Hepatocyte (in vitro differentiated cells): ENCODE data around the gene SORCS3. TPM values are rescaled to one million over a fixed set of nuclear protein-coding genes. Genes with fewer than 3 reads are reported as not detected.

Experiments
- DNase-seq: peaks from one replicate; pipeline ENCODE4 v3.0.0-alpha.2; 2016; ENCODE audit warnings: low spot score
- H2AFZ ChIP-seq: fragments of 200-600 bp; sonication (generic); 2 replicates; pipeline ENCODE4 v1.6.0; 2016; ENCODE audit warnings: antibody characterized with exemption, mild to moderate bottlenecking
- H3K27ac ChIP-seq: fragments of 200-600 bp; sonication (generic); 2 replicates; pipeline ENCODE4 v1.5.1; 2016; ENCODE audit warnings: mild to moderate bottlenecking
- H3K27me3 ChIP-seq: fragments of 200-600 bp; sonication (generic); 2 replicates; pipeline ENCODE4 v1.6.1; 2016
- H3K36me3 ChIP-seq: fragments of 200-600 bp; sonication (generic); replicated peaks from 2 replicates; pipeline ENCODE4 v1.5.1; 2016; ENCODE audit warnings: low read depth; ENCODE audit not compliant: insufficient read depth
- H3K4me1 ChIP-seq: fragments of 200-600 bp; sonication (generic); 2 replicates; pipeline ENCODE4 v1.5.1; 2016; ENCODE audit warnings: mild to moderate bottlenecking, moderate library complexity; ENCODE audit not compliant: insufficient read depth
- H3K4me2 ChIP-seq: fragments of 200-600 bp; sonication (generic); 2 replicates; pipeline ENCODE4 v1.6.0; 2016
- H3K4me3 ChIP-seq: fragments of 200-600 bp; sonication (generic); 2 replicates; pipeline ENCODE4 v1.5.1; 2016; ENCODE audit warnings: mild to moderate bottlenecking
- H3K79me2 ChIP-seq: fragments of 200-600 bp; sonication (generic); 2 replicates; pipeline ENCODE4 v1.6.0; 2017; ENCODE audit warnings: mild to moderate bottlenecking
- H3K9me2 ChIP-seq: fragments of 200-600 bp; sonication (generic); replicated peaks from 2 replicates; pipeline ENCODE4 v1.6.0; 2017; ENCODE audit warnings: mild to moderate bottlenecking; ENCODE audit not compliant: insufficient read depth
- H3K9me3 ChIP-seq: fragments of 200-600 bp; sonication (generic); 2 replicates; pipeline ENCODE4 v1.5.1; 2016; ENCODE audit warnings: low read depth, mild to moderate bottlenecking
- H4K20me1 ChIP-seq: fragments of 200-600 bp; sonication (generic); 2 replicates; pipeline ENCODE4 v1.6.0; 2016; ENCODE audit warnings: mild to moderate bottlenecking; ENCODE audit not compliant: insufficient read depth, poor library complexity, severe bottlenecking
- EZH2 ChIP-seq: fragments of 200-600 bp; sonication (generic); IDR thresholded peaks from 2 replicates; pipeline ENCODE4 v1.6.1; 2016; ENCODE audit warnings: antibody characterized with exemption, mild to moderate bottlenecking, borderline replicate concordance
- EZH2phosphoT487 ChIP-seq: fragments of 200-600 bp; sonication (generic); IDR thresholded peaks from one replicate; pipeline ENCODE4 v1.6.1; 2018; ENCODE audit warnings: antibody characterized with exemption, mild to moderate bottlenecking, low read depth, moderate library complexity; ENCODE audit not compliant: unreplicated experiment, severe bottlenecking
- WGBS: methylation state at CpG from one replicate; pipeline ENCODE4 v1.1.6; 2016; ENCODE audit warnings: low lambda C conversion rate; ENCODE audit errors: missing lambda C conversion rate; 5-methylcytosine and 5-hydroxymethylcytosine counted together
- polyA plus RNA-seq: library from polyadenylated mRNA; unstranded; fragments of >200 nt; fragmentation: Nextera tagmentation; extraction: Ambion mirVana; gene quantifications from 2 replicates; pipeline ENCODE4 v1.2.1, GENCODE V29; 2016
- total RNA-seq: library from RNA; depleted of rRNA; stranded (reverse); fragments of >200 nt; gene quantifications from 2 replicates; pipeline ENCODE4 v1.2.3, GENCODE V29; 2014
- TF ChIP-seq, protein P1 (sequence below): fragments of 200-600 bp; sonication (generic); IDR thresholded peaks from 2 replicates; pipeline ENCODE4 v1.5.1; 2016; ENCODE audit warnings: antibody characterized with exemption, mild to moderate bottlenecking; ENCODE audit not compliant: poor library complexity

SORCS3 gene
- total and polyA plus RNA-seq, 2 experiments from 2014 or later: 0.59 to 0.80 TPM

DNA sequence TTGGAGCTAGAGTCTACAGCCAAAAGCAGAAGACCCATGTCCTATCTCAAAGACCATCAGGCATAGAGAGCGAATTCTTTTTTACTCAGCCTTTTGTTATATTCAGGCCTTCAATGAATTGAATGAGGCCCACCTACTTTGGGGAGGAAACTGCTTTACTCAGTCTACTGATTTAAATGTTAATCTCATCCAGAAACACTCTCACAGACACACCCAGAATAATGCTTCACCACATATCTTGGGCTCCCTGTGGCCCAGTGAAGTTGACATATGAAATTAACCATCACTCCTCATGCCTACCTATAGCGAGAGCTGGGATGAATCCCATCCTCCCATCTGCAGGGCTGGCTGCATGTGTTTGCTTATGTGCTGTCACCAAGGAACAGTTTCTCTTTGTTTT lies 26.0 kb upstream of the SORCS3 start:
- H3K36me3 ChIP-seq: no peaks in the 10 kb centered on the region
- H3K4me1 ChIP-seq: no peaks in the 10 kb centered on the region
- H3K27ac ChIP-seq: no peak overlapping the region
- H4K20me1 ChIP-seq: no peaks in the 10 kb centered on the region
- no peak for DNase-seq
- 83% methylated on average over 2 of the region's 2 CpGs for WGBS
- no peaks in the 10 kb centered on the region for H3K9me2 ChIP-seq
- no peaks in the 10 kb centered on the region for H3K79me2 ChIP-seq
- H3K4me3 ChIP-seq: no peak overlapping the region
- H3K4me2 ChIP-seq: no peak overlapping the region
- H3K27me3 ChIP-seq: peaks cover 8% of the 10 kb centered on the region
- no peaks in the 10 kb centered on the region for H3K9me3 ChIP-seq
- TF ChIP-seq EZH2 (no peak), EZH2phosphoT487 (no peak)
- TF ChIP-seq, protein P1, sequence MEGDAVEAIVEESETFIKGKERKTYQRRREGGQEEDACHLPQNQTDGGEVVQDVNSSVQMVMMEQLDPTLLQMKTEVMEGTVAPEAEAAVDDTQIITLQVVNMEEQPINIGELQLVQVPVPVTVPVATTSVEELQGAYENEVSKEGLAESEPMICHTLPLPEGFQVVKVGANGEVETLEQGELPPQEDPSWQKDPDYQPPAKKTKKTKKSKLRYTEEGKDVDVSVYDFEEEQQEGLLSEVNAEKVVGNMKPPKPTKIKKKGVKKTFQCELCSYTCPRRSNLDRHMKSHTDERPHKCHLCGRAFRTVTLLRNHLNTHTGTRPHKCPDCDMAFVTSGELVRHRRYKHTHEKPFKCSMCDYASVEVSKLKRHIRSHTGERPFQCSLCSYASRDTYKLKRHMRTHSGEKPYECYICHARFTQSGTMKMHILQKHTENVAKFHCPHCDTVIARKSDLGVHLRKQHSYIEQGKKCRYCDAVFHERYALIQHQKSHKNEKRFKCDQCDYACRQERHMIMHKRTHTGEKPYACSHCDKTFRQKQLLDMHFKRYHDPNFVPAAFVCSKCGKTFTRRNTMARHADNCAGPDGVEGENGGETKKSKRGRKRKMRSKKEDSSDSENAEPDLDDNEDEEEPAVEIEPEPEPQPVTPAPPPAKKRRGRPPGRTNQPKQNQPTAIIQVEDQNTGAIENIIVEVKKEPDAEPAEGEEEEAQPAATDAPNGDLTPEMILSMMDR: no peak
- no peak overlapping the region for H2AFZ ChIP-seq

DNA sequence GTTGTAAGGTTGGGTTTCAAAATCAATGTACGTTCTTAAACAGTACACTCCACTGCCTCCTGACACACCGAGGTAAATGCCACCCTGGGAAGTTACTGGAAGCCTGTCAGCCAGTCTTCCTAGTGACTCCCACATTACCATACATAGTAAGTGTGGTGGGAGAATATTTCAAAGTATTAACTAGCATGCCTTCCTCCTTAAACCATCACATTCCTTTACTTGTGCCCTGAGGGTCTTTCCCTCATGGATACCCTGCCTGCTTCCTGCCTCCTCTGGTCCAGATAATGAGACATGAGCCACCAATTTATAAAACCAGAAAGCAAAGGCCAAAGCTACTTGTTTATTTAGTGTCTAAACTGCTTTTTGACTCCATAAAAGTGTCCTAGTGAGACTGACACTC lies 23.3 kb upstream of the SORCS3 start:
- no peak for DNase-seq
- WGBS: 67% methylated on average over 2 of the region's 2 CpGs
- TF ChIP-seq, protein P1: no peak
- no peak for TF ChIP-seq EZH2
- TF ChIP-seq EZH2phosphoT487: no peak

DNA sequence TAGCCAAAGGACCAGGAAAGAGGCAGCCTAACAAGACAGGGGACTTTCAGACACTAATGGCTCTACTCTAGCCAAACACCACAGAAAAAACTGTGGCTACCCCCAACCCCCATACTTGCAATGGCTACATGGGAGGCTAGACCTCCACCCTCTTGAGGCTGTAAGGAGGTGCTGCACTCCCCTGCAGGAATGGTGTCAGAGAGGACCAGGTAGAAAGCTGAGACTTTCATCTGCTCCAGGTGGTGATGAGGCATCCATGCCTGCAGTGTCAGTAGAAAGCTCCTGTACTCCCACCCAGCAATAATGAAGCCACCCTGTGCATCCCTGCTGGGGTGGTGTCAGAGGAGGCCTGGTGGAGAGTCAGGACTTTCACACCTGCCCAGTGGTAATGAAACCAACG lies 18.9 kb upstream of the SORCS3 start:
- Histone ChIP-seq H3K4me1 (no peaks in the 10 kb centered on the region), H3K36me3 (no peaks in the 10 kb centered on the region), H3K4me3 (no peak overlapping the region), H2AFZ (no peak overlapping the region), H3K27me3 (peaks cover 18% of the 10 kb centered on the region), H3K79me2 (no peaks in the 10 kb centered on the region), H3K9me2 (no peaks in the 10 kb centered on the region), H4K20me1 (no peaks in the 10 kb centered on the region), H3K9me3 (no peaks in the 10 kb centered on the region), H3K4me2 (no peak overlapping the region), H3K27ac (no peak overlapping the region)
- TF ChIP-seq EZH2phosphoT487 (no peak), EZH2 (no peak)
- TF ChIP-seq, protein P1: no peak
- DNase-seq: no peak
- WGBS: 100% methylated on average over 1 of the region's 1 CpG

More for the DNA sequence above, 23.3 kb upstream of the SORCS3 start:
- Histone ChIP-seq H3K79me2 (no peaks in the 10 kb centered on the region), H3K9me3 (no peaks in the 10 kb centered on the region), H3K4me3 (no peak overlapping the region), H3K27ac (no peak overlapping the region), H4K20me1 (no peaks in the 10 kb centered on the region), H3K4me1 (no peaks in the 10 kb centered on the region), H3K4me2 (no peak overlapping the region), H3K27me3 (peaks cover 12% of the 10 kb centered on the region), H3K9me2 (no peaks in the 10 kb centered on the region), H3K36me3 (no peaks in the 10 kb centered on the region), H2AFZ (no peak overlapping the region)

DNA sequence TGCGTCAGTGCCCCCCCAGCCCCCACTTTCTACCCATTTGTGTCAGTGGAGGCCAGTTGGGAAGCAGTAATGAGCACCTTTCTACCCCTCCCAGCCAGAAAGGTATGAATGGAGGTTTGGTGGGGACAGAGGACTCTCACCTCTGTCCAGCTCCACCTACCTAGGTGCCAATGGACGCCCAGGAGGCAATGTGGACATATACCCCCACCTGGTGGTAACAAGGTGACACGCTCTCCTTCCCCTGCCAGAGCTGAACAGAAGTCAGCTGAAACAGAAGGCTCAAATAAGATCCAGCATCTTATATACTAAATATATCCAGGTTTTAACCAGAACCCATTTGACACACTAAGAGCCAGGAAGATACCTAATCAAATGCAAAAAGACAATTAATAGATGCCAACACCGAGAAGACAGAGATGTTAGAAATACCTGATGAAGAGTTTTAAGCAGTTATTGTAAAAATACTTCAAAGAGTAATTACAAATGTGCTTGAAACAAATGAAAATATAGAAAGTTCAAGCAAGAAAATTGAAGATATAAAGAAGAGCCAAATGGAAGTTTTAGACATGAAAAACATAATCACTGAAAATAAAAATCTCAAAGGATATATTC lies 18.4 kb upstream of the SORCS3 start:
- Histone ChIP-seq H3K4me1 (no peaks in the 10 kb centered on the region), H4K20me1 (no peaks in the 10 kb centered on the region), H3K27ac (no peak overlapping the region), H3K9me2 (no peaks in the 10 kb centered on the region), H3K79me2 (no peaks in the 10 kb centered on the region), H3K4me3 (no peak overlapping the region), H3K27me3 (peaks cover 18% of the 10 kb centered on the region), H3K36me3 (no peaks in the 10 kb centered on the region), H3K4me2 (no peak overlapping the region), H2AFZ (no peak overlapping the region), H3K9me3 (no peaks in the 10 kb centered on the region)
- TF ChIP-seq EZH2phosphoT487: no peak
- TF ChIP-seq, protein P1: peak; percentile 52
- no peak for TF ChIP-seq EZH2
- WGBS: 29% methylated on average over 4 of the region's 4 CpGs
- DNase-seq: peak; percentile 67
